Embryonic facial prominence (tissue), 1 donor: ENCODE results near the gene RHOA.

Experiments
- DNase-seq: peaks from one replicate; pipeline ENCODE4 v3.0.0-alpha.2; 2016; ENCODE audit errors: extremely low spot score

Gene RHOA

DNA sequence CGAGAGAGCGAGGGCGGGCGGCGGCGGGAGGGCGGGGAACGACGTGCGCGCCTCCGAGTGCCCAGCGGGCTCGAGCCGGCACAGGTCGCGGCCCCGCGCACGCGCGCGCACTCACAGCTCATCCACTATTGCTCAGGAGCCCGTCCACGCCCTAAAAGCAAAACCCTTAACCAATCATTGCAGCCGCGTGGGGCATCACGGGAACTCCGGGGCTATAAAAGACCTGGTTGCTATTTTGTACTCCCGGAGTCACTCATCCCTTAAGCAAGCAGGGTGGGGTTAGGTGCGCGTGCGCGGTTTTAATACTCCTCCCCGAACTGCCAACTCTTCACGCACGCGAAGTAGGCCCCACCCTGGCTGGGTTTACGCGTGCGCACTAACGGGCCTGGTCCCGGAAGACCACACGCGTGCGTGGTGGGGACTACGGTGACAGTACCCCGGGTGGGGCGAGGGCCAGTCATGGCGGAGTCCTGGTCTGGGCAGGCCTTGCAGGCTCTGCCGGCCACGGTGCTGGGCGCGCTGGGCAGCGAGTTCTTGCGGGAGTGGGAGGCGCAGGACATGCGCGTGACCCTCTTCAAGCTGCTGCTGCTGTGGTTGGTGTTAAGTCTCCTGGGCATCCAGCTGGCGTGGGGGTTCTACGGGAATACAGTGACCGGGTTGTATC, at the start of gene RHOA, which contains the start of gene TCTA:
TSS of gene RHOA (minus strand) at position 9 of the 664 bp plus-strand sequence. CDS start 36,387 bp downstream, outside the sequence.
TSS of gene TCTA (plus strand) at position 456 of the 664 bp plus-strand sequence. CDS start at position 460, 4 bp downstream.
- peak; percentile 100 for DNase-seq

DNA sequence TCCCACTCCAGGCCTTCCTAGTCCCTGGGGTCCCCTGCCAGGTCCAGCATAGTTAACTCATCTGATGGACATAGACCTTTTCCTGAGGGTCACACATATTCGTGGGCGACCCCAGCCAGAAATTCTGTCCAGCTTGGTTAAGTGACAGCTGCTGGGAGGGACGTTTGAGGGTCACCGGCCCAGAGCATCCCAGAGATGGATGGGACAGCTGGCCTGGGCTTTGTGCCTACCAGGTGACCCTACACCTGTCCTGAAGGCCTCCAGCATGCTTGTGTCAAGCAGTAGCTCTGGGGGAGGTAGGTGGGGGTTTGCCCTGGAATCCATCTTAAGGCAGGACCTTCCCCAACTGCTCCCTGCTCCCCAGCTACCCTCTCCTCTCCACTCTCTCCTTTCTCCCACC, 49.2 kb upstream of the RHOA start:
- no peak for DNase-seq

DNA sequence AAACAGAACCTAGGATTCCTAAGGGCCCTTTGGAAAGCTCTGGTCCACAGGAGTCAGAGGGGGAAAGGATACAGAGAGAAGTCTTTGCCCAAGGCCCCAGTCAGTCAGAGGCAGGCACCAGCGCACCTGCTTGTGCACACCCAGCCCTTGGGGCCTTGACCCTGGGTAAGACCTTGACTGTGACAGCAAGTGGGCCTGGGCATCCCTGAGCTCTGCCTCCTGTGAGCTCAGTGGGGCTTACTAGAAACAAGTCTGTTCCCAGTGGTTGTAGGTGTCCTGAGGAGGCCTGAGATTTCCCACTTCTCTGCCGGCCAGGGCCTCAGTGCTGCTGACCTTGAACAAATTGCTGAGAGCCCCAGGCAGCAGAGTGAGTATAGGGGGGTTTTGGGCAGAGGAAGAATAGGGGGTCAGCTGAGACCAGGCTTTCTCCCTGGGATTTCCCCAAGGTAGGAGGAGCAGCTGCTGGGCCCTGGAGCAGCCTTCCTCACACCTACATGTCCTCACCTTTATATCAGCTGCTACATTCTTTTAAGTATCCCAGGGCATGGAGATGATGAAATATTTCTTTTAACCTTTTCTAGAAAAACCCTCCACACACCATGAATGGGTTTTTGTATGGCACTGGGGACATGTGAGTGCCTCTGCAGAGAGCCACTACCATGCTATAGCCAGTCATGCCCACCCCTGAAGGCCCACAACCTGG, 48.6 kb upstream of the RHOA start:
- DNase-seq: no peak

DNA sequence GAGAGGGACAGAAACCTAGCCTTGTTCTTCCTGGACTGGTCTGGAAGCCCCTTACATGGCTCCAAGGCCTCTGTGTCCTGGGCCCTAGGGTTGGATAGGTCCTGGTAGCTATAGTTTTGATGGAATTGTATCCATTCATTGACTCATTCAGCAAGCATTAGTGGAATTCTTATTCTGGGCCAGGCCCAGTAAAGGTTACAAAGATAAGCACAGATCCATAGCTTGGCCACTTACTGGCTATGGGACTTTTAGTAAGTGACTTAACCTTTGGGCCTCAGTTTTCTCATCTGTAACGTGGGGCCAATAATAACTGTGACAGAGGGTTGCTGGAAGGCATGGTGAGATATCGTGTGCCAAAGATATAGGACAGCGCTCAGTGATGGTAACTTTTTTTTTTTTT, 44.7 kb upstream of the RHOA start:
- DNase-seq: no peak

DNA sequence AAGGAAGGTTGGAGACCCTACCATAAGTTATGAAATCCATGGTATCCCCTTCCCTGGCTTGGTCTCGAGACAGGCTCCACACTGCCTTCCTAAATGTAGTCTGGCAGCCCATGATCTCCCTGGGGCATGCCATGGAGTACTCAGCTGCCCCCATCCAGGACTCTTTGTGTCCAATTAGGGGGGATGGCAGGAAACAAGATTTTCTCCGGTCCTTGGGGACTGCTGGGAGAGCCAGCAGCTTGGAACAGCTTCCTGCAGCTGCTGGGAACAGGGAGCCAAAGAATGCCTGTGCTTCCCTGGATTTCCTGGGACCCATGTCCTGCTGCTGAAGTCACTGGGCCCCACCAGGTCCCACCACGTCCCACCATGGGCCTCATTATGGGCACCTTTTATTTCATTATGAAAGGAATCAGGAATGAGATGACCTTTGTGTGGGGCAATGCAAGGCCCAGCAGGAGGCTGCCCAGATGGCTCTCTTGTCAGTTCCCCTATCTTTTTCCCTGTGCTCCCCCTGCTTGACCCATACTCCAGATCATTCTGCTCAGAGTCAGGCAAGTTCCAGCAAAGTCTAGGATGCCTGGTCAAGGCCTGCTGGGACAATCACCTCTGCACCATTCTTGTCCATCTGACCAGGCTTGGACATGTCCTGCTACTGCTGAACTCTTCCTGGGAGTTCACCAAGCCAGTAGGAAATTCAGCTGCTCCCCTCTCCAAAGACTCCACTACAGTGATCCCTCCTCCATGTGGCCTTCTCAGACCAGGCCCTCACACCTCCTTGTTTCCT, 43.3 kb upstream of the RHOA start:
- DNase-seq: no peak

DNA sequence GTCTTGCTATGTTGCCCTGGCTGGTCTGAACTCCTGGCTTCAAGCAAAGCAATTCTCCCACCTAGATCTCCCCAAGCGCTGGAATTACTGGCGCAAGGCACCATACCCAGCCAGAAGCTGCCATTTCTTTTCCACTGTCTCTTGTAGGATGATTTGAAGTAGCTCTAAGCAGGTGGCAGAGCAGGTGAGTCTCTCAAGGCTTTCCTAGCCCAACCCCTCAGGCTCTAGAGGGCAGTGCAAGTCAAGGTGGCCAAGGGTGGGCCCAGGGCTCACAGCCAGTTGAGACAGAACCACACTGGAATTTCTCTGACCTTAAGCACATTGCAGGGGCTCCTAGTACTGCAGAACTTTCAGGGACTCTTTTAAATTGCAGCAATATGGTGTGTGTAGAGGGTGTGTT, 42.7 kb upstream of the RHOA start:
- no peak for DNase-seq

DNA sequence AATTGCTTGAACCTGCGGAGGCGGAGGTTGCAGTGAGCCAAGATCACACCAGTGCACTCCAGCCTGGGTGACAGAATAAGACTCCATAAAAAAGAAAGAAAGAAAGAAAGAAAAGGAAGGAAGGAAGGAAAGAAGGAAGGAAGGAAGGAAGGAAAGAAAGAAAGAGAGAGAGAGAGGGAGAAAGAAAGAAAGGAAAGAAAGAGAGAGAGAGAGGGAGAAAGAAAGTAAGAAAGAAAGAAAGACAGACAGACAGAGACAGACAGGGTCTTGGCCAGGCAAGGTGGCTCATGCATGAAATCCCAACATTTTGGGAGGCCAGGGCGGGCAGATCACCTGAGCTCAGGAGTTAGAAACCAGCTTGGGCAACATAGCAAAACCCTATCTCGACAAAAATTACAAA, 41.8 kb upstream of the RHOA start:
- no peak for DNase-seq

DNA sequence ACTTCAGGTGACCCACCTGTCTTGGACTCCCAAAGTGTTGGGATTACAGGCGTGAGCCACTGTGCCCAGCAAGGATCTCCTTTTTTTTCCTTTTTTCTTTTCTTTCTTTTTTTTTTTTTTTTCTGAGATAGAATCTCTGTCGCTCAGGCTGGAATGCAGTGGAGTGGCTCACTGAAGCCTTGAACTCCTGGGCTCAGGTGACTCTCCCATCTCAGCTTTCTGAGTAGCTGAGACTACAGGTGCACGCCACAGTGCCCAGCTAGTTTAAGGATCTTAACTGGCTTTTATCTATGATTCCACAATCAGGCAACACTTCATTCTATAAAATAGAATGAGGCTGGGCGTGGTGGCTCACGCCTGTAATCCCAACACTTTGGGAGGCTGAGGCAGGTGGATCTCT, 33.6 kb upstream of the RHOA start:
- no peak for DNase-seq

DNA sequence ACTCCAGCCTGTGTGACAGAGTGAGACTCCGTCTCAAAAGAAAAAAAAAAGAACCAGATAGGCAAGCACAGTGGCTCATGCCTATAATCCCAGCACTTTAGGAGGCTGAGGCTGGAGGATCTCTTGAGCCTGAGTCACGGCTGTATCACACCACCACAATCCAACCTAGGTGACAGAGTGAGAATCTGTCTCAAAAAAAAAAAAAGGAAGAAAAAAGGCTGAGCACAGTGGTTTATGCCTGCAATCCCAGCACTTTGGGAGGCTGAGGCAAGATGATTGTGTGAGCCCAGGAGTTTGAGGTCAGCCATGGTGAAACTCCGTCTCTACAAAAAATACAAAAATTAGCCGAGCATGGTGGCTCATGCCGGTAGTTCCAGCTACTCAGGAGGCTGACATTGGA, 23.0 kb upstream of the RHOA start:
- no peak for DNase-seq

DNA sequence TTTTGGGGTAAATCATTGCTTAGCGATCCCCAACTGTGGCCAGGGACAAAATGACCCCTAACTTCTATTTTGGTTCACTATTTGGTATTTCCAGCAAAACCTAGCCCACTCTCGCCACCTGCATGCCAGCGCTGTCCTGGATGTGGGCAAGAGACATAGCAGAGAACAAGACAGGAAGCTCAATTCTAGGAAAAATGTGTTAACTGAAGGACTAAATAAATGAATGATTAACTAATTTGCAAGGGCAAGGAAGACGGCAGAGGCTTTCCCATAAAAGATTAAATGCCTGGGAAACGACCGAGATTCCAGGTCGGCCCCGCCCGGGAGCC, 16.9 kb upstream of the RHOA start:
- no peak for DNase-seq

DNA sequence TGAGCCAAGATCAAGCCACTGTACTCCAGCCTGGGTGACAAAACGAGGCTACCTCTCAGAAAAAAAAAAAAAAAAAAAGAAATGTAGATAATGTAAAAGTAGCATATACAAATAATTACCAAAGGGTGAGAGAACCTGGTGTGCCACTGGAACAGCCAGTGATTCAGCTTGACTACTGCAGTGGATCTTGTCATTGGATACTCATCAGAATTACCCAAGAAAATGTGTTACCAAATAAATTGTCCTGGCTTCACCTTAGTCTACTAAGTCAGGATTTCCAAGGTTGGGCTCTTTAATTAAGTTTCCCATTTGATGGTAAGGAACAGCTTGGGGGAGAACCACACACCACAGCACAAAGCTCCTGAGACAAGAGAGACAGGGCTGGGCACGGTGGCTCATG, 15.8 kb upstream of the RHOA start:
- no peak for DNase-seq

DNA sequence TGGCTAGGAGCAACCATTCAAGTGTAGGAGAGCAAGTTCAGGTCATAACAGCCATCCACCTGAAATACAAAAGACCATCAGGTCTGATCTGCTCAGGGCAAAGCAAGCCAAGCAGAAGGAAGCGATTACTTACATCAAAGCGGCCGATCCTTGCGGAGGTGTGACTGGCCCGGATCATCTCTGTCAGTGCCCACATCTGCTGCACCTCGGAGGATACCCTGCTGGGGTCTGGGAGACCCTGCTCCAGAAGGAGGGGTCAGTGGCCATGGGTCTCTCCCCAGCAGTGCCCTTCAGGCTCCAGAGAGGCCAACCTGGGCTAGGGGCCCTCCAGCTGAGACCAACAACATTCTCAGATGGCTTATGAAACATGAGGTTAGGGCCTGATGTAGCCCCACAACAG, 13.0 kb upstream of the RHOA start:
- DNase-seq: no peak

DNA sequence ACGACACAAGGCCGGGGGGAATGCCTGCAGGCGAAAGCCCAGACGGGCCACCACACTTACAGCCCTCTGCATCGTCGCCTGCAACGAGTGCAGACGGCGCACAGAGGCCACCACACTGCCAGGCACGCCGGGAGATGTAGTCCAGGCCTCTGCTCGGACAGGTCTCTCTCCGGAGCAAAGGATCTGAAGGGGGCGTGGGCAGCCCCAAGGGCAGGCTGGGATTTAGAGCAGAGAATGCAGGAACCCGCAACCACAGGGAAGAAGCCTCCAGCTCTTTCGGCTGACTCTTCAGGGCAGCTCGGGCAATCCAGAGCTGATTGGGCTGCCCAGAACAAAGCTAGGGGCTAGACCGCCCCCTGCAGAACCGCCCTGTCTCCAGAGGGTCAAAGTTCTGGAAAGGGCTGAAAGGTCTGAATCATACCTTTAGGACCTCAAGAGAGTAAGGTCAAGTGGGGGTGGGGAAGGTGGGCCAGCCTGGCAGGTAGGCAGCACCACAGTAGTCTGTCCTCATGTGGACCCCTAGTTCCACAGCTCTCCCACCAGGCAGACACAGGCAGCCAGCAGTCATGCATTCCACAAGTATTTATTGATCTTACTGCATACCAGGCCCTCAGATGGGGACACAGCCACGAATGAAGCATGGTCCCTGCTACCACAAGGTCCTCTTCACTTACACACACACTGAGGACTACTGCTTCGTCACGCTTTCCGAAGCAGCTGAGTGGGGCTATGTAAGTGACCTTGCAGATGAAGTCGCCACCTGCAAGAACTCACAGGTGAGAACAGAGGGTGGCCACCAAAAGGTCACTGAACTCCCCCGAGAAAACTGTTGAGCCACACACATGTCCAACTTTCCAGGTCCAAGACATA, 10.8 kb upstream of the RHOA start, which contains the start of gene AMT:
TSS of gene AMT (minus strand) at position 95 of the 870 bp plus-strand sequence. CDS start at position 72, 23 bp downstream.
- DNase-seq: no peak

DNA sequence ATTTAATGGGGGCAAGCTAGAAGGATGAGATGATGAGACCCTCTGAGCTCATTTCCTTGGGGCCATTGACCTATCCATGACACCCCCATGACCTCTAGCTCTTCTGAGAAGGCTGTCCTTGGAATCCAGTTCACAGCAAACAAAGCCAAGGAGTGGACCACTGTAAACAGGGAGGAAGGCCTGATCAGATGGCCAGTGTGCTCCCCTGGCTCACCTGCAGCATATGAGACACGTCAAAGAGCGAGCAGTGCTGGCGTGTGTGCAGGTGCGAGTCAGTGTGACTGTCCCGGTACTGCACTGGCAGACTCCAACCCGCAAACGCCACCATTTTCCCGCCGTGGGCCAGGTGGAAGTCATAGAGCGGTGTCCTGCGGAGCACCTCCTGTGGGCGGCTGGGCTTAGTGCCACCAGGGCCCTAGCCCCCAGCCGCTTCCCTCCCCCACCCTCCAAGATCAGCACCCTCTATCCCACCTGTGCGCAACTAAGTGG, 10.2 kb upstream of the RHOA start:
- DNase-seq: no peak

DNA sequence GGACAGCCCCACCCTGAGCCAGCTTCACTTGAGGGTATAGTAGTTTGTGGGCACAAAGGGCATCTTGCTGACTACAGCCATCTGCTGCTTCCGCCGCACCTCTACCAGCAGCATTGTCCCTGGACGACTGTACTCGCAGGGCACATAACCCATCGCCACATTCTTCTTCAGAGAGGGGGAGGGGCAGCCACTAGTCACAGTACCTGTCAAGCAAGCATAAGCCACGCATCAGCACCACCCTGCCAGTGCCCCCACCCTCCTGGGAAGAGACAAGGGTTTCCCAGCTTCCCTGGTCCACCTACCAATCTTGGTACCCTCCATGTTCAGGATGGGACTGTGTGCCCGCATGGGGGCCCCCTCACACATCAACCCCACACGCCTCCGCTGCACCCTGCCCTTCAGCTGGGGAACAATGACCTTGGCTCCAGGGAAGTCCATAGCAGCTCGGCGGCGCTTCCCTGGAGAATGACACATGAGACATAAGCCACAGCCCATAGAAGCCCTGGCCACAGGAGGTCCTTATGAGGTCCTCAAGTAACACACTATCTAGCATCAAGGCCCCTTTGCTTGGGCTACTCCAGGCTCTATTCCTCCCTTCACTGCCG, 5.8 kb upstream of the RHOA start:
- no peak for DNase-seq

DNA sequence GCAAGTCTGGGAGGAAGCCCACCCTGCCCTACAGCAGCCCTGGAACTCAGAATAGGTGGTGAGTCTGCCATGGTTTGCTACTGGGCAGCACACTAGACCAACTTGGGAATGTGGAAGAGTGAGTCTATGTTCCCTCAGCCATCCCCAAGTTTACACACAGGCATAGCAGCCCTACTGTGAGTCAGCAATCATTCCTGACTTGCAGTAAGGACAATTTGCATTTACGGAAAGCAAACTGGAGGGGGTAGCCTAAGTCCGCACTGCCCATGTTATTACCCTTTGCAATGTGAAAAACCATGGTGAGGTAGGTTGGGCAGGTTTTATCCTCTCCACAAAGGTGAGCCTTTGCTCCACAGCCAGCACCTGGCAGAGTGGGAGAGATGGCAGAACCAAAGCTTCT, 5.1 kb upstream of the RHOA start:
- DNase-seq: no peak

DNA sequence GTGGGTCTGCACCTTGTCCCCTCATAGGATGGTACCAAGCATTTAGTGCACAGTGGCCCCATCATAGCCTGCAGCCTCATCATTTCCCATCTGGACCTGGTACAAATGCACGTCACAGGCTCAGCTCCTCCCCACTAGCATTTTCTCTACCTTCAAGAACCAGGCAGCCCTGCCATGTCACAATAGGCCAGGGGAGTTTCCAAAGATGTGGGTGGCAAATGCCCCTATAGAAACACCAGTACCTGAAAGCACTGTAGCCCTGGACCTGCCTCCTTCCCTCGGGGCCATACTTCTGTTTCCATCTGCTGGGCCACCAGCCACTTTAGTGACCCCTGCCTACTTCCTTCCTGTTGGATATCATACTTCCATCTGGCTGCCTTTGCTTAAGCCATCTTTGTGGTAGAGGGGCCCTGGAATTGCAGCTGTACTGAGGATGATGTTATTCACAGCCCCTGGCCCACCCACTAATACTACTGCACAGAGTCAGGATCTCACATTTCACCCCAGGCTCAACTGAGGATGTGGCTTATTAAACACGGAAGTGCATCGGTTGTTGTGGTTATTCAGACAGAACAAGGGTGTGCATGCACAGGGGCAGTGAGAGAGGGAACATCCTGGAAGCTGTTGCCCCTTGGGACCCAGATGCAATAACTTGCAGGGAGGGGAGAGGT, 4.3 kb upstream of the RHOA start:
- no peak for DNase-seq

DNA sequence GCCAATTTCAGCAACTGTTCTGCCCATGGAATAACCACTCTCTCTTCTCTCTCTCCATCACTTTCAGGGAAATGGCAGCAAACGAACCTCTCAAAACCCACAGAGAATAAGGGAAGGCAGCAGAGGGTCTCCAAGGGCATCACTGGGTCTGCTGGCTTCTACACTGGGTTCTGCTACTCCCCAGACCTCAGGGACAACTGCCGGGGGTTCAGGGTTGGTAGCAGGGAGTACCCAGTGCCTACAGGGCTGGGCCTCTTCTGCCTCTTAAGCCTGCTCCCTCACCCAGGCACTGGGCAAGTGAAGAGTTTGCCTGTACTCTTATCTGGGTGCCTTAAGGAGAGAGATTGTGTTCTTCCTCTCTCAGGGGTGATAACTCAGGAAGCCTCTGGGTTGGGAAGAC, 3.0 kb upstream of the RHOA start:
- no peak for DNase-seq

DNA sequence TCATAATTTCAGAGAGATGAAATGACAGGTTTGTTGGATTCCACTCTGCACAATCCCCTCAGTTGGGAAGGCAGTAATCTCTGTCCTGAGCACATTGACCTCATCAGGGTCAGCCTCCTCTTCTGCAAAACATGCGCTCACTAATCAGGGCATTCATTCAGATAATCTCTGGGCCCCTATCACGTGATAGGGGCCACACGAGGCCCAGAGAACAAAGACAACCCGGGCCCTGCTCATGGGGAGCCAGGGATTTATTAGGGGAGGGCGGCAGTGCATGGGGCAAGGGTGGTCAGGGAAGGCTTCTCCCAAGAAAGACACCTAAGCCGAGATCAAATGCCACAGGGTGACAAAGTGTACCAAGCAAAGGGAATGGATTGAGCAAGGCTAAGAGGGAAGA, 1.6 kb upstream of the RHOA start:
- DNase-seq: no peak

DNA sequence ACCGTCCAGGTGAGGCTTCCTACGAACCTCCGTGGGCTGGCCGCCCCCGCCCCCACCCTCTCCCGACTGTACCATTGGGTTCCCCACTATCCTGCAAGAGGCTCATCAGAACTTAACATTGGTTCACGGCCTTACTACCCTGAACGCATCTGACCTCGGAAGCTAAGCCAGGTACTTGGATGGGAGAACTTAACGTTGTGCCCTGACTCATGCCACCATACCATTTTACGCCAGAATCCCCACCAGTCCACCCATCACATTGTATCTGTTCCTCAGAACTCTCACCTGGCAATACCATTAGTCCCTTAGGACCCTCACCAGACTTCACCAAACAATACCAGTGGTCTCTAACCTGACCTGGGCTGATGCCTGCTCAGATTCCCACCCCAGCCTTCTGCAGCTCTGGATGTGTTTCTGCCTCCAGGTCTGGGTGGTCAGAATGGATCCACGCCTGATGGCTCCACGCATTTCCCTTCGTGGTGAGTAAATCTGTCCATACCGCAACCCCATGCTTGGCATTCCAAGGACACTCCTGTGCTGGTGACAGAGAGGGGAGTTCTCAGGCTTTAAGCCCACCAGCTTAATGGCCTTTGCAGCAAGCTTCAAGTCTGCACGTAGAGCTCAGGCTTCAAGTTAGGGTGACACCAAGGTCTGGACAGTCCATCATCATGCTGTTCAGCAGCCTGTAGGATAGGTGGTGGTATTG, 1.0 kb upstream of the RHOA start:
- no peak for DNase-seq
